SU-DHL-6 (cell line): Measurements from ENCODE around the gene YRDC.

Experiments used
- CTCF ChIP-seq: fragments of 200-600 bp; sonication (generic); IDR thresholded peaks from one replicate; pipeline ENCODE4 v1.5.1; 2017; ENCODE audit warnings: antibody characterized with exemption, mild to moderate bottlenecking, low read length, moderate library complexity; ENCODE audit not compliant: insufficient read depth, poor library complexity, severe bottlenecking
- EZH2phosphoT487 ChIP-seq: fragments of 200-600 bp; sonication (generic), shearing (Covaris generic); conservative IDR thresholded peaks from 2 replicates; pipeline ENCODE4 v1.6.1; 2018; ENCODE audit warnings: mild to moderate bottlenecking, antibody characterized with exemption, low read length, moderate library complexity, mixed read lengths

- no peak for TF ChIP-seq CTCF
- TF ChIP-seq EZH2phosphoT487, result no peak
Measured at GRCh38 chr1:37824001-37824400, 16.0 kb upstream of the YRDC start.
